HG02943 (cell line): ENCODE measurements around the gene MYCBP2.

Experiments
- ATAC-seq: cut with Tn5 transposase; IDR thresholded peaks from one replicate; pipeline ENCODE4 v1.9.1; 2021; ENCODE audit warnings: mild to moderate bottlenecking, low read depth, moderate library complexity; ENCODE audit not compliant: unreplicated experiment

The MYCBP2 gene

DNA sequence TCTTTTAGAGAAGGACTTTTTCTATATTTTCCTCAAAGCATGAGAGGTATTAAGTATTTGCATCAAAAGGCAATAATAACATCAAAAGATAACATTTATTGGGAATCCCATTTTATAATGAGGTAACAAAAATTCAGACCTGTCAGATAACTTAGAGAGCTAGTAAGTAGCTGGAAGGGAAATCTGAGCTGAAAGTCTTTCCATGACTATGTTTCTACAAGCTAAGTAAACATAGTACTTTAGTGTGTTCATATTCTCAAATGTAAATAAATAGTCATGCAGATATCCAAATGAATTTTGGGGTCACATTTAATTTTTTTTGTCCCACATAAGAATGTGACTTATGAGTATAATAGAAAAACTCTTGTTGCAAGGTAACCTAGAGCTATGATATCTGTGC, 212.6 kb downstream of the MYCBP2 start:
- no peak for ATAC-seq

DNA sequence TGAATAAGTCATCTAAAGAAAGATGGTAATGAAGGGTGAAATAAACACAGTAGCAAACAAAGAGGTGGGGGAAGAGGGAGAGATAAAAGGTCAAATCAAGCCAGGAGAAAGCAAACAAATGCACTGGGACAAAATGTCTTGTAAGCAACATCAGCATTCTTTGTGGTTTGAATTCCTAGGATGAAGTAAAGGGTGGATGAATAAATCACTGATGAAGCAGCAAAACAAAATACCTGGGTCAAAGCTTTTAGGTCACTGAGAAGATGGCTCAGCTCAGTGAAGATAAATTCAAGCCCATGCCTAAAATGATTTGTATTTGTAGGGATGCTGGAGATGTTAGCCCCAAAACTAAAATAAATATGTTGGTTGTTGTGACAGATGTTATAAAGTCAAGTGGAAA, 213.4 kb downstream of the MYCBP2 start:
- ATAC-seq = no peak

DNA sequence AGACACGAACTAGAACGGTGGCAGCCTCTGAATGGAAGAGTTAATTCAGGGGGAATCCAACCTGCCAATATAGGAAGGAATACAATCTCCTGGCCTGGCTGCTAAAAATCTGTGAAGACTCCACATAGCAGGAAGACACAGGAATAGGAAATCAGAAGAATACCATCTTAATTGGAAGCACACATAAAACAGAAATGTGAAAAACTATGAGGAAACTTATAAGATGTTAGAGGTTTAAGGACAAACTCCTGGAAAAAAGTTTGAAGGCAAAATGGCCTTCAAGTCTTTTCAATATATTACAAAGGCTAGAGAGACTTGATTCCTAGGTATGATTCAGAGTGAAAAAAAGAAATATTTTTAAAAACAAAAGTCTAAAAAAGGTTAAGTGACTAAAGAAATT, 221.8 kb downstream of the MYCBP2 start:
- ATAC-seq = no peak

DNA sequence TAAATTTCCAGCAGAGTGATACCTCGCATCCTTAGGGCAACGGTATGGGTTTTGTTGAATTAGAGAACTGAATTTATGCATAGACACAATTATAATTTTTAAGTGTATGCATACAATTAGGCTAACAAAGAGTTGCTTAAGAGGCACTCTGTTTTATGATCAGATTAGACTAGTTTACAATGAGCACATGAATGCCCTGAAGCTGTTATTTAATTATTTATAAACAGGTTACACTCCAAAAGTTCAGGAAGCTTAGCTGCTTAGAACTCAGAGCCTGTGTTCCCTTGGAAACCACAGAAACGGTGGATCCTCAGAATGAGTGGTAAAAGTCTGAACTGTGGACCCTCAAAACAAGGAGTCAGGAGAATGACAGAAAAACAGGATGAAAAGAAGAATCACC, 227.5 kb downstream of the MYCBP2 start:
- no peak for ATAC-seq

DNA sequence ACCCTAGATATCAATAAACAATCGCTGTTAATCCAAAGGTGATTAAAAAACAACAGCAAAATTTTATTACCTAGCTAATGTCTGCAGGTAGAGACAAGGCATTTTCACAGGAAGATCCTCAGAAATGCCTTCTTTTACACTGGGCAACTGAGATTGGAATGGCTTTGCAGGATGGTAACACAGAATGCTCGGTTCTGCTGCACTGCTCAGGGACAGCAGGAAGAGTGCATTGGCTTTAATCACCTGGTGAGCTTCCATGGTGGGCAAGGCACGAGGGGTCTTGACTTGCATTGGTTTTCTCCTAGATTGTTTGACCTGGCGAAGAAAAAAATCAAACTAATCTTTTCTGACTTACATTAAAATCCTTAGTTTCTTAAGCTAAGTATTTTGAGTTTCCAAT, 231.6 kb downstream of the MYCBP2 start:
- no peak for ATAC-seq

DNA sequence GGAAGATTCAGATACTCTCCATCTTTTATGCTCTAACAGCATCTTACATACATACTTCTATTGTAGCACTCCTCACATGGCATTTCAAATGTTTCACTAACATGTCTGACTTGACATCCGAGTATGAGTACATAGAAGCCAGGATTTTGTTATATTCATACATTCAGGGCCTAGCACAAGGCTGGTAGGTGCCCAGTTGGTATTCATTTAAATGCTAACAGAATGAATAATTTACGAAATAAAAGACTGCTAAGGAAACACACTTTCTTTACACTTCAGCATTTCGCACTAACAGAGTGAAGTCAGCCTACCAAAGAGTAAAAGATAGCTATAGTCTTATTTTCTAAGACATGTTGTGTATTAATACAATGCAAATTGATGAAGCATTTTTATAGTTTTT, 232.1 kb downstream of the MYCBP2 start:
- ATAC-seq = no peak

DNA sequence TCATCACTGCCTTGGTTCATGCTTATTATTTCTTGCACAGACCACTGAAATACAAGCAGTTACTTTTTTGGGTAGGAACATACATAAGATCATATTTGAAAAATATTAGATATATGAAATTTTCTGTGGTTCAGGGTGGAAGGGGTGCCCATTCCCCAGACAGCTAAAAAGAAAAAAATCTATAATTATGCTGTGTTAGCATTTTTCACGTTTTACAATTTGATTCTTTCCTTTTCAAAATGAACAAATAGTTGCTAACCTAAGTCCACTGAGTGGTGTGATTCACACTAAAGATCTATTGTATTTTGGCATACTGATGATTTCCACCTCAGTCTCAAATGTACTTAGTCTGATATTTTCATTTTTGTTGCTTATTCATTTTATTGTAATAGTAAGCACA, 233.2 kb downstream of the MYCBP2 start:
- ATAC-seq = no peak

DNA sequence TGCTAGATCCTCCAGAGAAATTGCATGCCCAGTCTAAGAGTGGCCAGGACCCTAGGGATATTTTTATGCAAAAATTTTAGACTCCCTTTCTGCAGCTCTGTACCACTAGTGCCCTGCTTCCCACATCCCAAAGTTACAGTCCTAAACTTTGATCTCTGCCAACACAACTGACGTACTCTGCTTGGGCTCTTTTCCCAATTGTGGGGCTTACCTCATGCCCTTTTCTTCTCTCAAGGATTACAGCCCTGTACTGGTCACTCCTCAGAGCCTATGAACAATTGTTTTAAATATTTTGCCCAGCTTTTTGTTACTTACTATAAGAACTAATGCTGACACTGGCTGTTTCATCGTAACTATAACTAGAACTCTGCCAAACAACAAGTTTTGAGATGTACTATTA, 242.1 kb downstream of the MYCBP2 start:
- no peak for ATAC-seq

DNA sequence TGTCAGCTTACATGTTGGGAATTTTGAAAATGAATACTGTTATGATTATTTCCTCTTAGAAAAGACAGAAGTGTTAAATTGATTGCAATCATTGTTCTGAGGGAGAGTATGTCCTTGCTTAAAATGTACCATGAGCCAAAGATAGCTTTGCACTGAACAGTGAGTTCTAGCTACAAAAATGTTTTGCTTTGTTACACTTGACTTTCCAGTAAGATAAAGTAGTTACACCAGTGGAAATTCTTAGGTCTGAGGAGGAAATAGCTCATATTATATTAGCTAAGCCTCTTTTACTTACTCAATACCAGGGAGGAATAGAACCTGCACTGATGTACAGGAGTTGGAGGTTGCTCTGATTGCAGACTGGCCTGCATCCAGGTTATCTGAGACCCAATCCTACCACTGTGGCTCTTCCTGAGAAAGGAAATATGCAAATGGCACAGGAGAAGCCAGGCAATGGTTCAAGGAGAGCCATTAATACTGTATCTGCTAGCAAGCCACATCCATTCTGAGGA, 246.9 kb downstream of the MYCBP2 start:
- no peak for ATAC-seq

DNA sequence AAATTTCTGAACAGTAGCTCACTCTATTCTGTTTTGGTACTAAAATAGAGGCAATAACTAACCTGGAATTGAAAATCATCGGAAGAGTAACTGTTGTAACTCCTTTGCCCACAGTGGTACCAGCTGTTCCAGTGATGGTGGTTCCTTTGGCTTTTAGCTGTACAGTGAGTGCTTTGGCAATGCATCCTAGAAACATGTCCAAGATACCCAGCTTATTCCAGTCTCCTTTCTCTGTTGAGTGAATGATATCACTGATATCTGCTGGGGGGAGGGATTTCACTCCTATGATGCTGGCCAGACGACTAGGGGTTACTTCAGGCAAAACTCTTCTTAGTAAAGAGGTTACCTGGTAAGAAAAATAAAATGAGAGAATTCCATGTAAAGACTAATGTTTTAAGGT, 259.4 kb downstream of the MYCBP2 start:
- ATAC-seq = no peak

DNA sequence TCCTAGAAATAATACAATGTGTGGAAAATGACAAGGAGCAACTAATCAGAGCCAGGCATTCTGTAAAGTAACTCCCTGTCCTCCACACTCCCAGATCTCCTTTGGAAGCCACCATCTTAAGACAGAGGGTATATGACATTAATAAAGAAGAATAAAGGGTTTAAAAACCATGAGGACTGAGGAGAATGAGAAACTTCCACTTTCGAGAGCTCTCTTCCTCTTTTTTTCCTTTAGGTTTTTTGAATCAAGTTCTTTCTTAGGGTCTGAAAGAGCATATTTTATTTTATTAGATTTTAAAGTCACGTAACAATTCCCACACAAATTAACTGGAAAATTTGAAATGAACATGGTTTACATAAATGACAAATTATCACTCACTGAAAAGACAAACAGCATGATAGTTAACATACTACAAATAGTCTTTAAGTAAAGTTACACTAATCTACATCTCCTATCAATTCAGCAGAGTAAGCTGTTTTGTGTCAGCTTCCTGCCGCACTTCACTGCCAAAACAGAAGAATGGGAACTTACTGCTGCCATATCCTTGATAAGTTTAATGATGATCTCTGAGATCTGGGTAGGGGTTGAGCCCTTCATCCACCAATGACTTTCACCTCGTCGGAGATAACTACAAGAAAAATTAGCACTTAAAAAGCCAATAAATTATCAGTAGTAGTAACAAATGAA, 261.3 kb downstream of the MYCBP2 start:
- no peak for ATAC-seq

DNA sequence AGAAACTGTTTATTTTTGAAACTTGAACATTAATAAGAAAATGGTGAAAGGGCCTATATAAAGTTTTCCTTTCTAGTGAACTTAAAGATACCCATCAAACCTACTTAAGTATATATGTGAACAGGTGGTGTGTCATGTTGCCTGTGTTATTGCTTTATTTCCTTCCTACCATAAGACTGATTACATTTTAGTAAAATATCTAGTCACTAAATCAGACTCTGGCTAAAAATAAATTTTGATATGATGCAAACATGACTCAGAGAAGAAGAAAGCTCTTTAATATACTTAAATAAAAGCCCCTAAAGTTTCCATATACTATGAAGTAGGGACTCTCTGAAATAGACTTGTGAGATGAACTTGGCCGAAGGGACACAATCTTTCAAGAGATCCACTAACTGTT, 264.8 kb downstream of the MYCBP2 start:
- ATAC-seq = no peak

DNA sequence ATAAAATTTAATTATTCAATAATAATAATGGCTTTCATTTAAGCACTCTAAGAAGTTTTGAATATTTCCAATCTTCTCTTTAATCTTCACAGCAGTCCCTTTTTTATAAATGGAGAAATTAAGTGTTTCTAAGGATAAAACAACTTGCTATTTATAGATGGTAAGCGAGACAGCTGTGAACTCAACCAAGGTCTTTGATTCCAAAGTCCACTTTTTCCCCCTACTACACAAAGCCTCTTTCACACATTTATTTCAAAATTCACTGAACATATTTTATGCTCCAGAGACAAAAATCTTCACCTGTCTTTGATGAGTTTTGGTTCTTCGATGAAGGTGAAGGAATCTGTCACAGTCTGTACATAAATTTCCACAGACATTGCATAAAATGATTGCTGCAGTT, 265.5 kb downstream of the MYCBP2 start:
- no peak for ATAC-seq

DNA sequence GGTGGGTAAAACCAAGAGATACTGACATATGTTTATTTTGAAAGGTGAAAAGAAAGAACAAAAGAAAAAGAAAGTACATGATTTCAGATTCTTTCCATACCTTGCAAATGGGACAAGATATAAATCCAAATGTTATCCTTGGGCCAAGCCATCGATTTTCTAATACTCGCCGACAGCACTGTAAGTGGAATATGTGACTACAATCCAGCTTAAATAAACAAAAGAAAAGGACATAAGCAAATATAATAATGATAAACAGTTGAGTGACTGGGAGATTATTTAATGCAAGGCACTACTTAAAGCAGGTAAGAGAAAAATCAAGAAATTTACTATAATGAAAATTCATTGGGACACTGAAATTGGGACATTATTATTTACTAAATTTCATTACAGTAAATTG, 270.0 kb downstream of the MYCBP2 start:
- no peak for ATAC-seq

DNA sequence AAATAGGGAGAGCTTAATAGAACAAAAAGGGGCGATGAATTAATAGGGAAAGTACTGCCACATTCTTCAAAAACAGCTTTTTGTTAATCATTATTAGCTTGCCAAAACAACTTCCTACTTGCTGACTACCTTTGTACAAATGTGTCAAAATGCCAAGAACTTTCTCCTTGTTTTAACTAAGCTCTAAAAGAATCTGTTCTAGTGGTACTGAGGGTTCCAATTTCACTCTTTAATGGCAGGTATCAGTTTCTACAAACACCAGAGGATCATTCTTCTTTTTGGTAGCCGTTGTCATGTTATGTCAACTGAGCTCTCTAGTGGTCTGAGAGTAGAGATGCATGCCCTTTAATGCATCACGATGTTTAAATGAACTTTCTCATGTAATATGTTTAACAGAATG, 270.5 kb downstream of the MYCBP2 start:
- ATAC-seq = no peak

DNA sequence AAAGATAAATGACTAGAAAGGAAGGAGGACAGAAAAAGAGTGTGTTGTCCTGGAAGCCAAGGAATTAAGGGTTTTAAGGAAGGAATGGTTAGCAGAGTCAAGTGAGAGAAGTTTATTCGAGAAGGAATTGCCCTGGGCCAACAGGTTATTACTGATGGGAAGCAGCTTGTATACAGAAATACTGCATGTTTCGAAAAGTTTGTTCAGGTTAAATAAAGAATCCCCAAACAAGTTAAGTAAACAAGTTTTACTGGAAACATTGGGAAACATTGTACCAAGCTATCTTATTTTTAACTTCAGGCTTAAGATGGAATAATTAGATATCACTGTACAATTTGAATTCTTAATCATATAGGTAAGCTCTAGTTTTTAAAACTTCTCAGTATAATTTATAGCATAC, 271.7 kb downstream of the MYCBP2 start:
- no peak for ATAC-seq

DNA sequence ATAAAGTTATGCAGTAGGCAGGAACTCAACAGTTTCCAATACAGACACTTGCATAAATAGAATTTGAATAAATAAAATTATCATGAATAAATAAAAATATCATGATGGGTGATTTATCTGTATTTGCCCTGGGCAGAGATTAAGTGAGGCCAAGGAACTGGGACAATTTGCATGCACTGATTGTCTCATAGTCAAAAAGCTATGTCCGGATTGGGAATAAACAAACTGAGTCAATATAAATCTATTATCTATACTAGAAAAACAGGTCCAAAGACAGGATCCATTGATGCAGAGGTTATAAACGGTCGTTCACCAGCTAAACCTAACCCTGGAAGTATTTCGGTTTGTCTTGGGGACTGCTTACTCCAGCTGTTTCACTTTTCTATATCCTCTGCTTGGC, 273.7 kb downstream of the MYCBP2 start:
- ATAC-seq = no peak

DNA sequence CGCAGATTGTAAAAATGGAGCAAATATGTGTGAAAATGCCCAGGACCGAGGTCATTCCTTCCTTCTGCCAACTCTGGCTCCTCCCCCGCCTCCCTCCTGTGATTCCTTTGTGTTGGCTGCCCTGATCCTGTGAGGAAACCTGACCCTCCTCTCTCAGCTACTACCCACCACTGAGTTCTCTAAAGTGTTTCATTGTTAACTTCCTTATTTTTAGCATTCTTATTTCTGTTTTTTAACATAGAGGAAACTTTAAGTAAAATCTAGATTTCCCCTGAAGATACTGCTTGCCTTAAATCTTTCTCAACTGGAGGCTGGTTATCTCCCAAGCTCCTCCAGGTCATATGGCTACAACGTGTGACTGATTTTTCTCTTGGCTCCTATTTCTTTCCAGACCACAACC, 278.2 kb downstream of the MYCBP2 start:
- ATAC-seq = no peak

DNA sequence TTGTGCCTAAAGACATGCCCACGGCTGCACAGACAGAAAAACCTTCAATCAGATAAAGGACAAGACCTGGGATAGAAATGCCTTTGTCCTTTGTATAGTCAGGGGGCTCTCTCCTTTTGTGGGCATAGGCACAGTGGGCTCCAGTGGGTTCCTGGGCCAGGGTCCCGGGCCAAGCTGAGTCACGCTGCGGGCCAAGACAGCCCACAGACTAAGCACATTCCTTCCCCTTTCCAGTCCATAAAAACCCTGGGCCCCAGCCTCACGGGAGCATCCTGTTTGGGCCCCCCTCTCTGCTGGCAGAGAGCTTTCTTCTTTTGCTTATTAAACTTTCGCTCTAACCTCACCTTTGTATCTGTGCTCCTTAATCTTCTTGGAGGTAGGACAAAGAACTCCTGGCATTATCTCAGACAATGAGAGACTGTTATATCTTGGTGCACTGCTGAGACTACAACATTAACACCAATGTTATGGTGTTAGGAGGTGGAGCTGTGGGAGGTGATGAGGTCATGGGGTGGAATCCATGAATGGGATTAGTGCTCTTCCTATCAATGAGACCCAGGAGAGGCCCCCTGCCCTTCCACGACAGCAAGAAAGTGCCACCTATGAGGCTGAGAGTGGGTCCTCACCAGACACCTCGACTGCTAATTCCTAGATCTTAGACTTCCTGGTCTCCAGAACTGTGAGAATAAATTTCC, 279.1 kb downstream of the MYCBP2 start:
- no peak for ATAC-seq

DNA sequence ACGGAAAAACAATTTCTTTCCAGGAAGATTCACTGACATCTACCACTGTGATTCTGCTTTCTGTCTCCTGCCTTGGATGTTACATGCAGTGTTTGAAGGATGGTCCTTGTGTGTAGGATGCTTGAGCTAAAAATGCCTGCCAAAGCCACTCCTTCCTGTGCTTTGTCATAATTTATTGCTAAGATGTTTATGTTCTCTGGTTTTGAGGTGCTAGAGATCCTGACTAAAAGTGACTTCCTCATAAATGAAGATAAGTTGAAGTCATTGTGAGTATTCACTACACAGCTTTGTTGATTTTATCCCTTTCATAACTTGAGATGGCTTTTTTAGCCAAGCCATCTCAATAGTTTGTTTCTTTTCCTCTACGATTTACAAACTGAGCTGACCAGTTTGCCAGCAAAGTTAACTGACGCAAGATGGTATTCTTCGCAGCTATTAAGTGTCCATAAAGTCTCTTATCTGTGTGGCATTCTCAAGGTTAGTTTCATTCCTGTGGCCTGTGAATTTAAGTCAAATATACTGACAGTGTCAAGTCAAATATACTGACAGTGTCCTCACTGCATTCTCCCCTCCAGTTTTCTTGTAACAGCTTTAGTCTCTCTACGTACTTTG, 284.2 kb downstream of the MYCBP2 start:
- ATAC-seq = no peak

DNA sequence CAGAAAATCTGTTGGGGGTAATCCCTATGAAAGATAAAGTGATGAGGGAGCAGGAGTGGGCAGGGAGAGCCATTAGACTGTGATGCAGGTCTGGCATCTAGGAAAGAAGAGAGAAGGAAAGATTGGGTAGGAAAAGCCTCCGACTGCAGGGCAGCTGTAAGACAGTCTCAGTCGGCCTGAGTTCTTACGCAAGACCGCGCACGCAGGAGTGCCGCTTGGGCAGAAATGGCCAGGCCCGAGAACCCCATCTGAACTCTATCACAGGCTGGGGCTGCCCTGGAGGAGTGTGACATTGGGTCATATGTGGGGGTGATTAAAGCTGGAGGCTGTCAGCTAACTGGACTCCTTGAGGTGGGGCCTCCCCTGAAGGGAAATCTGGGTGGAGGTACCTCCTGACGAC, 286.1 kb downstream of the MYCBP2 start:
- ATAC-seq = no peak

DNA sequence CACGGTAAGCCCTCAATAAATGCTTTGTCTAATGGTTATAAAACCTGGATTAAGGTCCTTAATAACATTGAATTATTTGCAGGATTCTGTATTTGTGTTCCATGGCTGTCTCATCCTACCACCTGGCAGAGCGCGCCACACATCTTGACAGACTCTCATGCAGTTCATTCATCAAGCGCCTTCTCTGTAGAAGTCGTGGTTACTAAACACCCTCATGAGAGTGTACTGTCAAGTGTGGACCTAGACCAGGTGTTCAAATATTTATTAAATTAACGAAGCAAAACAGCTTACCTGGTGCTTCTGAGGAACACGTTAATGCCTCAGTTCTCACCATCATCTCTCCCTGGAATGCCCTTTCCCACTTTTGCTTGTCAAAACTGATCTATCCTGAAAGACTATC, 286.8 kb downstream of the MYCBP2 start:
- ATAC-seq = no peak
